Measurements from ENCODE around the gene LTO1.

DNA sequence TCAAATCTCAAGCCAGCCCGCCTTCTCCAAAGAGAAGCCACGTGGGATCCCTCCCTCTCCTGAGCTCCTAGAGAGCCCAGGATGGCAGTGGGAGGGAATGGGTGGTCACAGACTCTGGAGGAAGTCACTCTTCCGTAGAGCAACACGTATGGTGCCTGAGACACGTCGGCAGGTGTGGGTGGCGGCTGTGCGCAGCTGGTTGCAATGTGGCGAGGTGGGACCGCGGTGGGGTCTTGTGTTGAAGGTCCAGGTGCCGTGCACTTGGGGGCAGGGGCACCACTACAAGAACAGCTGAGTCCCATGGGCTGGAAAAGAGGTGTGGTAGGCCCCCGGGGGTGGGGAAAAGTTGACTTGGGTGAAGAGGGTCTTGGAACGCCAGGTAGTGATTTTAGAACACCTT lies 47.6 kb downstream of the LTO1 start:
- TF ChIP-seq YY1 (IDR thresholded peaks at IDR 0.05; ENCODE audit: insufficient read depth, insufficient read length) (no peak), SUZ12 (IDR thresholded peaks at IDR 0.05; ENCODE audit: extremely low read depth, insufficient read depth, insufficient read length) (no peak), ZNF274 (IDR thresholded peaks at IDR 0.05; ENCODE audit: low read depth, low read length) (no peak)
